HepG2 (cell line): ENCODE measurements around the gene MAP4K3. TPM values are rescaled to one million over a fixed set of nuclear protein-coding genes. Genes with fewer than 3 reads are reported as not detected.

ENCODE experiments used
- ATAC-seq: fragments of 200-7000 bp; cut with Tn5 transposase; 3 replicates; pipeline ENCODE4 v1.9.1; 2020; ENCODE audit warnings: mild to moderate bottlenecking, moderate library complexity
- BruUV-seq: library from RNA; stranded (reverse); fragments of 400-500 nt; replicated peaks from 2 replicates; lab custom pipeline; 2021; lab: Mats Ljungman, UMichigan
- CTCF ChIA-PET: fragments of 300-600 bp; formaldehyde crosslinking; extraction: SDS; loops from one replicate; lab custom pipeline; 2021; ENCODE audit warnings: low total read pairs, inconsistent platforms, low intra/inter-chr PET ratio; lab: Yijun Ruan, JAX
- POLR2A ChIA-PET: fragments of 350-600 bp; sonication (Branson Sonifier 250); formaldehyde crosslinking; loops from one replicate; lab custom pipeline; 2020; ENCODE audit warnings: antibody characterized with exemption, inconsistent platforms; lab: Yijun Ruan, JAX
- DNase-seq: peaks from one replicate; pipeline ENCODE4 v3.0.0-alpha.2; 2015; ENCODE audit warnings: low spot score
- FAIRE-seq: peaks from 3 replicates; lab custom pipeline; 2011; peaks lifted over from hg19 to GRCh38; lab: Jason Lieb, UNC
- H2AFZ ChIP-seq: one replicate; pipeline ENCODE4 v1.6.1; 2011; ENCODE audit warnings: low read length, inconsistent platforms
- H3K27ac ChIP-seq: fragments of 300-600 bp; 3 replicates; pipeline ENCODE4 v1.8.0; 2011; ENCODE audit warnings: mixed run types, mild to moderate bottlenecking, mixed read lengths, low read length, inconsistent platforms; ENCODE audit not compliant: insufficient read depth; ENCODE audit errors: extremely low read length
- H3K27me3 ChIP-seq, 2 experiments: fragments of 200-600 bp in 1 of 2; 2 replicates in 1 of 2; 3 replicates in 1 of 2; pipeline versions ENCODE4 v1.6.0 to v1.8.0; 2011; ENCODE audit warnings: low read length in 2 of 2, mild to moderate bottlenecking in 2 of 2, moderate library complexity in 2 of 2, inconsistent platforms in 1 of 2; ENCODE audit not compliant: insufficient read depth in 2 of 2, control insufficient read depth in 1 of 2
- H3K36me3 ChIP-seq, 2 experiments: fragments of 200-600 bp in 1 of 2; replicated peaks in 1 of 2; 2 replicates in 1 of 2; 3 replicates in 1 of 2; pipeline versions ENCODE4 v1.5.1 to v1.8.0; 2011; ENCODE audit warnings: low read length in 2 of 2, inconsistent platforms in 1 of 2; ENCODE audit not compliant: insufficient read depth in 2 of 2, control insufficient read depth in 1 of 2
- H3K4me1 ChIP-seq: 2 replicates; pipeline ENCODE4 v1.5.1; 2012; ENCODE audit warnings: low read length, inconsistent platforms; ENCODE audit not compliant: insufficient read depth
- H3K4me2 ChIP-seq: 2 replicates; pipeline ENCODE4 v1.6.0; 2011; ENCODE audit warnings: low read depth, low read length, inconsistent platforms
- H3K4me3 ChIP-seq, 3 experiments: fragments of 200-600 bp in 1 of 3; sonication (generic), shearing (Covaris generic) in 1 of 3; replicated peaks in 1 of 3; 2 replicates each; pipeline ENCODE4 v1.5.1; 2011 to 2016; ENCODE audit warnings: low read length in 3 of 3, inconsistent platforms in 2 of 3, low read depth in 2 of 3, mild to moderate bottlenecking in 2 of 3, control low read depth in 1 of 3, mixed read lengths in 1 of 3; ENCODE audit not compliant: insufficient read depth in 1 of 3
- H3K79me2 ChIP-seq: one replicate; pipeline ENCODE4 v1.6.1; 2011; ENCODE audit warnings: low read length, inconsistent platforms; ENCODE audit not compliant: insufficient read depth
- H3K9ac ChIP-seq: 2 replicates; pipeline ENCODE4 v1.6.0; 2011; ENCODE audit warnings: mild to moderate bottlenecking, low read depth, low read length, inconsistent platforms; ENCODE audit not compliant: insufficient read depth
- H3K9me3 ChIP-seq: 2 replicates; pipeline ENCODE4 v1.5.1; 2012; ENCODE audit warnings: mild to moderate bottlenecking, low read length
- H4K20me1 ChIP-seq: 2 replicates; pipeline ENCODE4 v1.6.0; 2011; ENCODE audit warnings: inconsistent platforms, mild to moderate bottlenecking, low read length, moderate library complexity; ENCODE audit not compliant: insufficient read depth
- HIC2 ChIP-seq: sonication (generic); formaldehyde crosslinking; IDR thresholded peaks from 2 replicates; pipeline ENCODE4 v1.9.0; 2022; ENCODE audit warnings: low read depth, missing genetic modification reagents
- NONO ChIP-seq, 2 experiments: fragments of 450-650 bp in 1 of 2; sonication (generic) in 1 of 2; formaldehyde crosslinking in 1 of 2; IDR thresholded peaks in 1 of 2; conservative IDR thresholded peaks in 1 of 2; 2 replicates each; pipeline versions ENCODE4 v1.6.1 to v1.8.0; 2017 to 2022; ENCODE audit warnings: mild to moderate bottlenecking in 1 of 2, missing genetic modification reagents in 1 of 2, moderate library complexity in 1 of 2
- SOX5 ChIP-seq: IDR thresholded peaks from 2 replicates; pipeline ENCODE4 v1.6.1; 2016; ENCODE audit warnings: borderline replicate concordance
- ZFP91 ChIP-seq: sonication (generic); formaldehyde crosslinking; IDR thresholded peaks from 2 replicates; pipeline ENCODE4 v1.9.0; 2022; ENCODE audit warnings: missing genetic modification reagents, mild to moderate bottlenecking, borderline replicate concordance
- ZNF296 ChIP-seq: sonication (generic); formaldehyde crosslinking; conservative IDR thresholded peaks from 2 replicates; pipeline ENCODE4 v1.5.0; 2020; ENCODE audit warnings: mild to moderate bottlenecking, missing genetic modification reagents
- ZNF30 ChIP-seq: sonication (generic); formaldehyde crosslinking; IDR thresholded peaks from 2 replicates; pipeline ENCODE4 v1.5.0; 2020; ENCODE audit warnings: mild to moderate bottlenecking, missing genetic modification reagents
- ZNF331 ChIP-seq: sonication (generic); formaldehyde crosslinking; IDR thresholded peaks from 2 replicates; pipeline ENCODE4 v1.4.0; 2020; ENCODE audit warnings: missing genetic modification reagents
- WGBS: methylation state at CpG from one replicate; pipeline ENCODE4 v1.1.6; 2017; ENCODE audit warnings: low lambda C conversion rate; 5-methylcytosine and 5-hydroxymethylcytosine counted together
- in situ Hi-C: cut with HindIII; loops from 2 replicates; pipeline ENCODE4 v1.10.0; 2017; ENCODE audit warnings: low pct_unique_long_range_greater_than_20kb; ENCODE audit not compliant: extremely low pct_ligation_motif_present
- intact Hi-C: fragments of 100-400 bp; cut with micrococcal nuclease; formaldehyde crosslinking; loops from one replicate; pipeline ENCODE4 v1.10.0; 2022; ENCODE audit not compliant: unreplicated experiment
- polyA plus RNA-seq, 8 experiments: library from polyadenylated mRNA; depleted of rRNA in 3 of 8; stranded (reverse) in 7 of 8; unstranded in 1 of 8; fragments of >200 nt; fragmentation: Illumina TruSeq in 4 of 8; extraction: Trizol in 4 of 8; gene quantifications; 2 replicates each; pipeline versions ENCODE4 v1.2.1 to v1.2.3, GENCODE V29; 2011 to 2016; ENCODE audit warnings: low read depth in 4 of 8, missing spikeins in 1 of 8, mixed read lengths in 1 of 8; ENCODE audit not compliant: insufficient read depth in 1 of 8
- total RNA-seq, 5 experiments: library from RNA; depleted of rRNA; stranded (reverse); fragments of >200 nt; fragmentation: Illumina TruSeq; extraction: Trizol; gene quantifications; 2 replicates each; pipeline ENCODE4 v1.2.3, GENCODE V29; 2016; ENCODE audit warnings: low read depth in 1 of 5
- TF ChIP-seq, protein P1 (sequence below): sonication (generic); formaldehyde crosslinking; IDR thresholded peaks from 2 replicates; pipeline ENCODE4 v1.8.0; 2022; ENCODE audit warnings: mild to moderate bottlenecking, missing genetic modification reagents, moderate library complexity

Gene MAP4K3
- total and polyA plus RNA-seq, 2 of the 13 experiments (the other 11 are each of a cell fraction or from before 2014, with no cell fraction given) = 45.9 to 53.2 TPM

DNA sequence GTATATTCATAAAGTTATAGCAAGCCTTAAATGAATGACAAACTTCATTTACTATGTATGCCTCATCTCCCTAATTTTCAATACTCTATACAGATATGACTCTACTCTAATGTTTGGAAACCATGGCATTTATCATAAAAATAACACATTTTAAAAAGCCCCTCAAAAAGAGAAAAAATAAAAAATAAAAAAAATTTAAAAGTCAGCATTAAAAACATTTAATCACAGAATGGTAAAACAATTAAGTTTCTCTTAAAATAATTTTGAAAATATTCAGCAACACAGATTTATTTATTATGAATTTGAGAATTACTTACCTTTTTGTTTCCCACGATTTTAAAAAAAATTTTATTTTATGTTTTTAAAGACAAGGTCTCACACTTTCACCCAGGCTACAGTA, 128.3 kb downstream of the MAP4K3 start (continued):
- TF ChIP-seq HIC2 (CRISPR knock-in tag) = no peak
- no peak for TF ChIP-seq ZNF30 (CRISPR knock-in tag)
- no peak for TF ChIP-seq SOX5 (CRISPR knock-in tag)
- no peak for TF ChIP-seq ZFP91 (CRISPR knock-in tag)
- TF ChIP-seq, all 625 proteins: peak for 0

GRCh38 chr2:39306626-39307025, 130.5 kb downstream of the MAP4K3 start:
- TF ChIP-seq ZNF296 (CRISPR knock-in tag) (no peak), ZNF331 (CRISPR knock-in tag) (no peak), NONO (IDR thresholded peaks at IDR 0.05) (no peak), NONO (CRISPR knock-in tag; conservative IDR thresholded peaks at IDR 0.05) (no peak)
- TF ChIP-seq, protein P1, sequence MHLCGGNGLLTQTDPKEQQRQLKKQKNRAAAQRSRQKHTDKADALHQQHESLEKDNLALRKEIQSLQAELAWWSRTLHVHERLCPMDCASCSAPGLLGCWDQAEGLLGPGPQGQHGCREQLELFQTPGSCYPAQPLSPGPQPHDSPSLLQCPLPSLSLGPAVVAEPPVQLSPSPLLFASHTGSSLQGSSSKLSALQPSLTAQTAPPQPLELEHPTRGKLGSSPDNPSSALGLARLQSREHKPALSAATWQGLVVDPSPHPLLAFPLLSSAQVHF (CRISPR knock-in tag) = no peak
- TF ChIP-seq, all 625 proteins: peak for 0
- Histone ChIP-seq H3K27ac (no peak overlapping the region), H3K79me2 (no peaks in the 10 kb centered on the region), H4K20me1 (no peaks in the 10 kb centered on the region), H3K9me3 (no peaks in the 10 kb centered on the region), H3K4me2 (no peak overlapping the region), H3K9ac (no peak overlapping the region), H3K4me3 (no peak overlapping the region), H3K4me1 (no peaks in the 10 kb centered on the region), H3K27me3 (no peaks in the 10 kb centered on the region), H2AFZ (no peak overlapping the region), H3K36me3 (peaks cover 4 to 36% of the 10 kb centered on the region in 2 experiments)
- no peak; the same call in 2 of the 3 replicates for ATAC-seq
- POLR2A ChIA-PET = no interaction called here
- BruUV-seq = no TSS peak
- CTCF ChIA-PET = no interaction called here
- 96% methylated on average over 1 of the region's 1 CpG for WGBS
- no peak for FAIRE-seq
- DNase-seq = no peak
- in situ Hi-C loops (no loop called here), intact Hi-C loops (no loop called here)
